Umbilical cord (tissue), 2 donors: ENCODE data around the gene ARHGAP1. TPM values are rescaled to one million over a fixed set of nuclear protein-coding genes. Genes with fewer than 3 reads are reported as not detected.
"Not testable (repeated sequence)": the region's sequence is repeated elsewhere in the genome, so short reads cannot be mapped to it uniquely, and the experiment has no call there.

Experiments
- DNase-seq: peaks from one replicate; pipeline ENCODE4 v3.0.0-alpha.2; 2015; ENCODE audit warnings: low spot score
- total RNA-seq: library from RNA; depleted of rRNA; stranded (reverse); fragments of >200 nt; gene quantifications from one replicate; pipeline ENCODE4 v1.2.3, GENCODE V29; 2014; ENCODE audit warnings: low replicate concordance; ENCODE audit not compliant: insufficient read depth

The ARHGAP1 gene
- total RNA-seq, 1 donor from 2014 or later: 41.9 TPM

GRCh38 chr11:46673713-46674462, 26.5 kb downstream of the ARHGAP1 start:
- no peak for DNase-seq

DNA sequence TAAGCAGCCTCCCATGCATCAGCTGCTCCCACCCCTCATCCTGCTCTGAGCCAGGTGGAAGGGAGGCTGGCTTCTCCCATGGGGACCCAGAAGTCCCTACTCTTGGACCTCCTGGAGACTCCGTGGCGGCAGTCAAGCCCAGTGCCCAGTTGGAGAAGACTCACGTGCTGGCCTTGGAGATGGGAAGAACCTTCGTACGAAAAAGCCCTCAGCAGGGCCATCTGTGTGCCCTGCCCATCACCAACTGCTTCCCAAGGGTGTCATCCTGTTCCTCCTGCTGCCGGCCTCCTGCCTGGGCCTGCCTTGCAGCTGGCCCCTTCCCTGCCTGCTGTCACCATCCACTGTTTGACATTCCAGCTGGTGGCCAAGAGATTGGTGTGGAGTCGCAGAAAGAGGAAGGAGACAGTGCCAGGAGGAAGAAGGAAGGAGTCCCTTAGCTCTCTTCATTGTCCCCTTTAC, 28.0 kb downstream of the ARHGAP1 start:
- no peak for DNase-seq

- no peak for DNase-seq
These were observed 28.5 kb downstream of the ARHGAP1 start for GRCh38 chr11:46671958-46672315.

- DNase-seq: not testable (repeated sequence)
These were observed 29.9 kb downstream of the ARHGAP1 start for GRCh38 chr11:46670521-46670920.

- DNase-seq: no peak
These were observed 30.7 kb downstream of the ARHGAP1 start for GRCh38 chr11:46669711-46670139.

DNA sequence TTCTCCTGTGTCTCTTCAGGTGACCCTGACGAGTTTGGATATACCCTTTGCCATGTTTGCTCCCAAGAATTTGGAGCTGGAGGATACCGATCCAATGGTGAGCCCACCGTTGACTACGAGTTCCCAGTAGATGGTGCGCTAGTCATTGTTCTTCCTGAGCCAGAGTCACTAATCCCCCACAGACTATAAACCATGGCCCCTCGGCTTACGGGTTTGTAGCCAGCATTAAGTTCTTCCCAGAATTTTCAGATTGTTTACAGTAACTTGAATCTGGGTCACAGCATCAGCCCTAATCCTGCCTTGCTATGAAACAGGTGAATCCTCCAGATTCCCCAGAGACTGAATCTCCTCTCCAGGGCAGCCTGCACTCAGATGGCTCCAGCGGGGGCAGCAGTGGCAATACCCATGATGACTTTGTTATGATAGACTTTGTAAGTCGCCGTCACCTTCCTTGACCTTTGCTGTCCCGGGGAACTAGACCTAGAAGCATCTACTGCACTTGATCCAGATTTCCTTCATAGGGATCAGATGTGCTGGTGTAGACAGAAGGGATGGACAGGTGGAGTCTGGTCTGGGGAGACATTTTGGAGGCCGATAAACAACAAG, 31.8 kb downstream of the ARHGAP1 start:
- no peak for DNase-seq

DNA sequence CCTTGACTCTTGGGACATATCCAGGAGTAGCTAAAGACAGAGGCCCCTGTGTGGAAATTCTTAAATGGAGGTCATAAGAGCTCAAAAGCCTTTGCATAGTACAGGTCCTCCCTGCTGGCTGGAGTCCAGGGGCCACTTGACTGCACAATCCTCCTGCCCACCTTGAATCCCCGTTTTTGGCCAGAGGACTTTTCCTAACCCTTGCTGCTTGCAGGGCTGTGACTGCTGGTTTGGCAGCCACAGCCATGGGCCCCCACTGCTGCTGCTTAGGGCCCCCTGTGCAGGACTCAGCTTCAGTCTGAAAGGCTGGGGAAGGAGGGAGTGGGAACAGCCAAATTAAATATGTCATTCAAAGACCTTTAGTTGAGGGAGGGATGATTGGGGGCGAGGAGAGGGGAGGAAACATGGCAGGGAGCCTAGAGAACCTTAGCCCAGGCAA, 33.4 kb downstream of the ARHGAP1 start:
- DNase-seq: no peak

DNA sequence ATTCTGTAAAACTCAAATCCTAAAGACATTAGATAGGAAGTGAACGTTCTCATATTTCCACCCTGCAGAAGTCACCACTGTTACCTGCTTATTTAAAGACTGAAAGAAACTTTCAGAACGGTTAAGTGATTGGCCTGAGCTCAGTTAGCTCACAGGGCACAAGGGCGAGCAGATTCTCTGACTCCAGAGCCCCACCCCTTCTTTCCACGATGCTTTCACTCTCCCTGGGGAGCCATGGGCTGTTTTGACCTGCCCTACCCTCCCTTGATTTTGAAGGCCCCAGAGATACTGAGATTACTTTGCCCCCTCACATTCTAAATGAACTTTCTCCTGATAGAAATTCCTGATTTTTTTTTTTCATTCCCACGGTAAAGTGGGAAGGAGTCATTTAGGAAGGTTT, 33.9 kb downstream of the ARHGAP1 start:
- no peak for DNase-seq

DNA sequence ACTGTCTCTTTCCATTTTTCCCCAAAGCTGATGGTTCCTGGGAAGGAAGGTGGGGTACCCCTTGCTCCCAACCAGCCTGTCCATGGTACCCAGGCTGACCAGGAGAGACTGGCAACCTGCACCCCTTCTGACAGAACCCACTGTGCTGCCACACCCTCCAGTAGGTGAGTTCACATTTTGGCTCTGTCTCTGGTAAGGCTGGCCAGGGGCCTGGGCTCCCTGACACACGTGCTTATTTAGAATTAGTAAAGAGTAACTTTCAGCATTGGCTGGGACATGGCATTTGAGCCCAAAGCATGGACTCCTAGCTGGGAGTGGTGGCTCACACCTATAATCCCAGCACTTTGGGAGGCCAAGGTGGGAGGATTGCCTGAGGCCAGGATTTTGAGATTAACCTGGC, 35.1 kb downstream of the ARHGAP1 start:
- no peak for DNase-seq

- DNase-seq: no peak
These were observed 35.8 kb downstream of the ARHGAP1 start for GRCh38 chr11:46664612-46665011.

- no peak for DNase-seq
These were observed 37.0 kb downstream of the ARHGAP1 start for GRCh38 chr11:46663277-46663940.

- DNase-seq: no peak
These were observed 38.1 kb downstream of the ARHGAP1 start for GRCh38 chr11:46662366-46662765.

DNA sequence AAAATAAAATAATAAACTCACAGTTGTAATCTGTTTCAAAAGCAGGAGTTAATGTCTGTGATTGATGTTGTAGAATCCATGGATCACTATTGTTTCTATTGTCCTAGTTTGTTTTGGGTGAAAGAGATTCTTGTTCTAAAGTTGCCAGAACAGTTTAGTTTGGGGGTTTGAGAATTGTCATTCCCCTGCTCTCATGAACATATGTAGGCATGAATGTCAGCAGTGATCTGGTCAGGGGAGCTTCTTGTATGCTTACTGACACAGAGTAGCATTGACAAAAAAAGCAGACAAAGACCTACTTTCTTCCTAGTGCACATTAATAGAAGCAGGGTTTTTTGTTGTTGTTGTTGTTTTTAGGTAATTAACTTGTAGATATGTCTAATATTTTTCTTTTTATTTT, 38.6 kb downstream of the ARHGAP1 start:
- DNase-seq: no peak

DNA sequence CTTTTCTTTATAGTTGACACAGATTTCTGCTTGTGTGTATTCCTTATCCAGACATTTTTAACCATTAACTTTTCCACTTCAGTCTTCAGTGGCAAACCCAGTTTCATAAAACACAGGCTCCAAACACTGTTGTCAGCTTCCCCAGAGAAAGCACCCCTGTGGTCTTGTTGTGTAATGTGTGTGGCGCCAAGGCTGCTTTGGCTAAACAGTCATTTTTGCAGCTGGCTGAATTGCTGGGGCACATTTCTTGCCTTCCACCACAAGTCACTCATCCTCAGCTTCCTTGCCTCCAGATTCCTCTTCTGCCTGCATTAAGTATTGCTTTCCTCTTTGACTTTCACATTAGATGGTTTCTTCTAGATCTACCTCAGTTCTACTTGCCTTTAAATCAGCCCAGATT, 40.5 kb downstream of the ARHGAP1 start:
- no peak for DNase-seq

DNA sequence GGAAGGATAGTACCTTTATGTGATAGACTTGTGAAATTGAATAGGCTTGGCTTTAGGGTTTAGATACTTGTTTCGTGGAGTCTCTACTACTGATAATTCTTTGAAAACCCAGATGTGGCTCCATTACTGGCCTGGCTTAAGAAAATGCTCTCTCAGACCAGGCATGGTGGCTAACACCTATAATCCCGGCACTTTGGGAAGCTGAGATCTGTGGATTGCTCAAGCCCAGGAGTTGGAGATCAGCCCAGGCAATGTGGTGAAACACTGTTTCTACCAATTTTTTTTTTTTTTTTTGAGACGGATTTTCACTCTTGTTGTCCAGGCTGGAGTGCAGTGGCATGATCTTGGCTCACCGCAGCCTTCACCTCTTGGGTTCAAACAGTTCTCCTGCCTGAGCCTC, 42.2 kb downstream of the ARHGAP1 start:
- DNase-seq: peak; percentile 79

DNA sequence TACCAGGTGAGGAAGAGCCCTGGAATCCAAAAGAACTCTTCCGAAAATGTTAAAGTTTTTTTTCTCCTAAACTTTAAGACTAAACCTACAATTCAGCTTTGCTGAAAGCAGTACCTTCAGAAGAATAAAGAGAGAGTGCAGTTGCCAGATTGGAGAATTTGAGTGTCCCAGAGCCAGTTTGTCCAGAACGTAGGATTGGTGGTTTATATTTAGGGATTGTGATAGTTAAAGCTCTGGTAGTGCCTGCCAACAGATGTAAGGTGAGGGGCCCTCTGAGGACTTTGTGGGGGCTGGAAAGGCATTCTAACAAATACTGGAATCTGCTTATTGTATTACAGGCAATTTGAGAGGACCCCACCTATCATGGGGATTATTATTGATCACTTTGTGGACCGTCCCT, 43.2 kb downstream of the ARHGAP1 start:
- DNase-seq: no peak

DNA sequence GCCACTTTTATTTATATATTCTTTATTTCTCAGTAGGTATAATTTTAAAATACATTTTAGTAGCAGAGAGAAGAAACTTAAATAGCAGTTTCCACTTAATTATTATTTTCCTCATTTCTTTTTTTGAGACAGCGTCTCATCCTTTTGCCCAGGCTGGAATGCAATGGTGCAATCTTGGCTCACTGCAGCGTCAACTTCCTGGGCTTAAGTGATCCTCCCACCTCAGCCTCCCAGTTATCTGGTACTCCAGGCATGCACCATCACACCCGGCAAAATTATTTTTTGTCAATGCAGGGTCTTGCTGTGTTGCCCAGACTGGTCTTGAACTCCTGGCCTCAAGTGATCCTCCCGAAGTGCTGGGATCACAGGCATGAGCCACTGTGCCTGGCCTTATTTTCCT, 44.8 kb downstream of the ARHGAP1 start:
- DNase-seq: no peak

GRCh38 chr11:46649180-46649738, 51.2 kb downstream of the ARHGAP1 start:
- DNase-seq: peak; percentile 99

- no peak for DNase-seq
These were observed 56.4 kb downstream of the ARHGAP1 start for GRCh38 chr11:46643986-46644385.

DNA sequence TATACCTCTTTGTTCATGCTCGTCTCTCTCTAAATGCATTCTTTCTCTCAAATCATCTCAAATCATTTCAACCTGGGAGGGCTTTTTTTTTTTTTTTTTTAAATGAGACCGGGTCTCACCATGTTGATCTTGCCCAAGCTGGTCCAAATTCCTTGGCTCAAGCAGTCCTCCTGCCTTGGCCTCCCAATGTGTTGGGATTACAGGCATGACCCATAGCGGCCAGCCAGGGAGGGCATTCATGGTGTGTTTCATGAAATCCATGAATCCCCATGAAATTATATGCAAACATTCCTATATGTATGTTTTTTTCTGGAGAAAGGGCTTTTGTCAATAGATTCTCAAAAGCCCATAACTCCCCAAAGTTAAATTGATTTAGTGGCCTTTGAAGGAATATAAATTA, 56.9 kb downstream of the ARHGAP1 start:
- DNase-seq: no peak

GRCh38 chr11:46642627-46643335, 57.6 kb downstream of the ARHGAP1 start:
- no peak for DNase-seq

GRCh38 chr11:46641639-46642038, 58.8 kb downstream of the ARHGAP1 start:
- DNase-seq: no peak
